Measurements from ENCODE around the gene SRL. TPM values are rescaled to one million over a fixed set of nuclear protein-coding genes. Genes with fewer than 3 reads are reported as not detected.

SRL gene
- total and polyA plus RNA-seq, 2 experiments from 2014 or later, result not detected

DNA sequence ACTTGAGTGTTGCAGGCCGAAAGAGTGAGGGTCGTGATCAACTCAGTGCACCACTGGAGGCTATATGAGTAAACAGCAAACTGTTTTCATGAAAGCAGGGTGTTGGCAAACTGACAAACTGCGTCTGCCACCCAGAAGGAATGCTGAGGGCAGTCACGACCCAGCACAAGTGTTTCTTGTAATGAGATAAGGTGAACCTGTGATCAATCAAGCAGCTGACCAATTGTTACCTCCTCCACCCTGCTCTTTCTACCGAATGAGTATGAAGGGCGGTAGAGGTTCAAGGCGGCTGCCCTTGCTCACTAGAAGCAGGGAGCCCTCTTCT, 5.5 kb upstream of the SRL start:
- Mint-ChIP-seq H3K9me3 (peaks cover 15% of the 10 kb centered on the region), H3K4me3 (no peak overlapping the region), H3K27me3 (ENCODE audit: insufficient read depth, low read depth, poor library complexity) (peaks cover 5% of the 10 kb centered on the region), H3K36me3 (ENCODE audit: low read depth) (peaks cover 12% of the 10 kb centered on the region), H3K4me1 (peaks cover 9% of the 10 kb centered on the region; the same call in 2 of the 3 replicates), H3K27ac (no peak overlapping the region)
- Histone ChIP-seq H3K9me2 (ENCODE audit: insufficient read depth) (no peaks in the 10 kb centered on the region), H3K36me3 (ENCODE audit: insufficient read depth) (no peaks in the 10 kb centered on the region), H3F3A (replicated peaks; ENCODE audit: low read depth) (peaks cover under 1% of the 10 kb centered on the region; the same call in 1 of the 2 replicates), H3K4me1 (ENCODE audit: insufficient read depth) (no peaks in the 10 kb centered on the region), H3K4me3 (no peak overlapping the region), H3K4me2 (no peak overlapping the region), H3K79me2 (replicated peaks; ENCODE audit: insufficient read depth) (no peaks in the 10 kb centered on the region), H3K27me3 (ENCODE audit: insufficient read depth) (no peaks in the 10 kb centered on the region), H2AFZ (no peak overlapping the region), H3K27ac (ENCODE audit: low read depth) (no peak overlapping the region), H4K20me1 (replicated peaks; ENCODE audit: insufficient read depth) (no peaks in the 10 kb centered on the region)
- ATAC-seq (no peak), DNase-seq (ENCODE audit: low spot score) (no peak)
- TF ChIP-seq, protein P1, sequence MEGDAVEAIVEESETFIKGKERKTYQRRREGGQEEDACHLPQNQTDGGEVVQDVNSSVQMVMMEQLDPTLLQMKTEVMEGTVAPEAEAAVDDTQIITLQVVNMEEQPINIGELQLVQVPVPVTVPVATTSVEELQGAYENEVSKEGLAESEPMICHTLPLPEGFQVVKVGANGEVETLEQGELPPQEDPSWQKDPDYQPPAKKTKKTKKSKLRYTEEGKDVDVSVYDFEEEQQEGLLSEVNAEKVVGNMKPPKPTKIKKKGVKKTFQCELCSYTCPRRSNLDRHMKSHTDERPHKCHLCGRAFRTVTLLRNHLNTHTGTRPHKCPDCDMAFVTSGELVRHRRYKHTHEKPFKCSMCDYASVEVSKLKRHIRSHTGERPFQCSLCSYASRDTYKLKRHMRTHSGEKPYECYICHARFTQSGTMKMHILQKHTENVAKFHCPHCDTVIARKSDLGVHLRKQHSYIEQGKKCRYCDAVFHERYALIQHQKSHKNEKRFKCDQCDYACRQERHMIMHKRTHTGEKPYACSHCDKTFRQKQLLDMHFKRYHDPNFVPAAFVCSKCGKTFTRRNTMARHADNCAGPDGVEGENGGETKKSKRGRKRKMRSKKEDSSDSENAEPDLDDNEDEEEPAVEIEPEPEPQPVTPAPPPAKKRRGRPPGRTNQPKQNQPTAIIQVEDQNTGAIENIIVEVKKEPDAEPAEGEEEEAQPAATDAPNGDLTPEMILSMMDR (conservative IDR thresholded peaks at IDR 0.05; ENCODE audit: low read depth in 2 of 2), result no peak
- TF ChIP-seq EZH2phosphoT487 (IDR thresholded peaks at IDR 0.05; ENCODE audit: unreplicated experiment) (no peak), NANOG (IDR thresholded peaks at IDR 0.05; ENCODE audit: borderline replicate concordance) (no peak), ZNF331 (CRISPR knock-in tag; IDR thresholded peaks at IDR 0.05; ENCODE audit: low read depth) (no peak), STAT1 (IDR thresholded peaks at IDR 0.05; ENCODE audit: unreplicated experiment) (no peak), ZNF114 (CRISPR knock-in tag; IDR thresholded peaks at IDR 0.05) (no peak), POLR2AphosphoS5 (IDR thresholded peaks at IDR 0.05; ENCODE audit: low read depth) (no peak), CREB1 (CRISPR knock-in tag; IDR thresholded peaks at IDR 0.05; ENCODE audit: low read depth) (no peak)
- TF ChIP-seq, protein P2, sequence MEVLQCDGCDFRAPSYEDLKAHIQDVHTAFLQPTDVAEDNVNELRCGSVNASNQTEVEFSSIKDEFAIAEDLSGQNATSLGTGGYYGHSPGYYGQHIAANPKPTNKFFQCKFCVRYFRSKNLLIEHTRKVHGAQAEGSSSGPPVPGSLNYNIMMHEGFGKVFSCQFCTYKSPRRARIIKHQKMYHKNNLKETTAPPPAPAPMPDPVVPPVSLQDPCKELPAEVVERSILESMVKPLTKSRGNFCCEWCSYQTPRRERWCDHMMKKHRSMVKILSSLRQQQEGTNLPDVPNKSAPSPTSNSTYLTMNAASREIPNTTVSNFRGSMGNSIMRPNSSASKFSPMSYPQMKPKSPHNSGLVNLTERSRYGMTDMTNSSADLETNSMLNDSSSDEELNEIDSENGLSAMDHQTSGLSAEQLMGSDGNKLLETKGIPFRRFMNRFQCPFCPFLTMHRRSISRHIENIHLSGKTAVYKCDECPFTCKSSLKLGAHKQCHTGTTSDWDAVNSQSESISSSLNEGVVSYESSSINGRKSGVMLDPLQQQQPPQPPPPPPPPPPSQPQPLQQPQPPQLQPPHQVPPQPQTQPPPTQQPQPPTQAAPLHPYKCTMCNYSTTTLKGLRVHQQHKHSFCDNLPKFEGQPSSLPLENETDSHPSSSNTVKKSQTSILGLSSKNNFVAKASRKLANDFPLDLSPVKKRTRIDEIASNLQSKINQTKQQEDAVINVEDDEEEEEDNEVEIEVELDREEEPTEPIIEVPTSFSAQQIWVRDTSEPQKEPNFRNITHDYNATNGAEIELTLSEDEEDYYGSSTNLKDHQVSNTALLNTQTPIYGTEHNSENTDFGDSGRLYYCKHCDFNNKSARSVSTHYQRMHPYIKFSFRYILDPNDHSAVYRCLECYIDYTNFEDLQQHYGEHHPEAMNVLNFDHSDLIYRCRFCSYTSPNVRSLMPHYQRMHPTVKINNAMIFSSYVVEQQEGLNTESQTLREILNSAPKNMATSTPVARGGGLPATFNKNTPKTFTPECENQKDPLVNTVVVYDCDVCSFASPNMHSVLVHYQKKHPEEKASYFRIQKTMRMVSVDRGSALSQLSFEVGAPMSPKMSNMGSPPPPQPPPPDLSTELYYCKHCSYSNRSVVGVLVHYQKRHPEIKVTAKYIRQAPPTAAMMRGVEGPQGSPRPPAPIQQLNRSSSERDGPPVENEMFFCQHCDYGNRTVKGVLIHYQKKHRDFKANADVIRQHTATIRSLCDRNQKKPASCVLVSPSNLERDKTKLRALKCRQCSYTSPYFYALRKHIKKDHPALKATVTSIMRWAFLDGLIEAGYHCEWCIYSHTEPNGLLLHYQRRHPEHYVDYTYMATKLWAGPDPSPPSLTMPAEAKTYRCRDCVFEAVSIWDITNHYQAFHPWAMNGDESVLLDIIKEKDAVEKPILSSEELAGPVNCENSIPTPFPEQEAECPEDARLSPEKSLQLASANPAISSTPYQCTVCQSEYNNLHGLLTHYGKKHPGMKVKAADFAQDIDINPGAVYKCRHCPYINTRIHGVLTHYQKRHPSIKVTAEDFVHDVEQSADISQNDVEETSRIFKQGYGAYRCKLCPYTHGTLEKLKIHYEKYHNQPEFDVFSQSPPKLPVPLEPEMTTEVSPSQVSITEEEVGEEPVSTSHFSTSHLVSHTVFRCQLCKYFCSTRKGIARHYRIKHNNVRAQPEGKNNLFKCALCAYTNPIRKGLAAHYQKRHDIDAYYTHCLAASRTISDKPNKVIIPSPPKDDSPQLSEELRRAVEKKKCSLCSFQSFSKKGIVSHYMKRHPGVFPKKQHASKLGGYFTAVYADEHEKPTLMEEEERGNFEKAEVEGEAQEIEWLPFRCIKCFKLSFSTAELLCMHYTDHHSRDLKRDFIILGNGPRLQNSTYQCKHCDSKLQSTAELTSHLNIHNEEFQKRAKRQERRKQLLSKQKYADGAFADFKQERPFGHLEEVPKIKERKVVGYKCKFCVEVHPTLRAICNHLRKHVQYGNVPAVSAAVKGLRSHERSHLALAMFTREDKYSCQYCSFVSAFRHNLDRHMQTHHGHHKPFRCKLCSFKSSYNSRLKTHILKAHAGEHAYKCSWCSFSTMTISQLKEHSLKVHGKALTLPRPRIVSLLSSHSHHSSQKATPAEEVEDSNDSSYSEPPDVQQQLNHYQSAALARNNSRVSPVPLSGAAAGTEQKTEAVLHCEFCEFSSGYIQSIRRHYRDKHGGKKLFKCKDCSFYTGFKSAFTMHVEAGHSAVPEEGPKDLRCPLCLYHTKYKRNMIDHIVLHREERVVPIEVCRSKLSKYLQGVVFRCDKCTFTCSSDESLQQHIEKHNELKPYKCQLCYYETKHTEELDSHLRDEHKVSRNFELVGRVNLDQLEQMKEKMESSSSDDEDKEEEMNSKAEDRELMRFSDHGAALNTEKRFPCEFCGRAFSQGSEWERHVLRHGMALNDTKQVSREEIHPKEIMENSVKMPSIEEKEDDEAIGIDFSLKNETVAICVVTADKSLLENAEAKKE (CRISPR knock-in tag; IDR thresholded peaks at IDR 0.05), result no peak
- TF ChIP-seq, protein P3, sequence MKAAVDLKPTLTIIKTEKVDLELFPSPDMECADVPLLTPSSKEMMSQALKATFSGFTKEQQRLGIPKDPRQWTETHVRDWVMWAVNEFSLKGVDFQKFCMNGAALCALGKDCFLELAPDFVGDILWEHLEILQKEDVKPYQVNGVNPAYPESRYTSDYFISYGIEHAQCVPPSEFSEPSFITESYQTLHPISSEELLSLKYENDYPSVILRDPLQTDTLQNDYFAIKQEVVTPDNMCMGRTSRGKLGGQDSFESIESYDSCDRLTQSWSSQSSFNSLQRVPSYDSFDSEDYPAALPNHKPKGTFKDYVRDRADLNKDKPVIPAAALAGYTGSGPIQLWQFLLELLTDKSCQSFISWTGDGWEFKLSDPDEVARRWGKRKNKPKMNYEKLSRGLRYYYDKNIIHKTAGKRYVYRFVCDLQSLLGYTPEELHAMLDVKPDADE (IDR thresholded peaks at IDR 0.05), result no peak
- TF ChIP-seq, protein P4, sequence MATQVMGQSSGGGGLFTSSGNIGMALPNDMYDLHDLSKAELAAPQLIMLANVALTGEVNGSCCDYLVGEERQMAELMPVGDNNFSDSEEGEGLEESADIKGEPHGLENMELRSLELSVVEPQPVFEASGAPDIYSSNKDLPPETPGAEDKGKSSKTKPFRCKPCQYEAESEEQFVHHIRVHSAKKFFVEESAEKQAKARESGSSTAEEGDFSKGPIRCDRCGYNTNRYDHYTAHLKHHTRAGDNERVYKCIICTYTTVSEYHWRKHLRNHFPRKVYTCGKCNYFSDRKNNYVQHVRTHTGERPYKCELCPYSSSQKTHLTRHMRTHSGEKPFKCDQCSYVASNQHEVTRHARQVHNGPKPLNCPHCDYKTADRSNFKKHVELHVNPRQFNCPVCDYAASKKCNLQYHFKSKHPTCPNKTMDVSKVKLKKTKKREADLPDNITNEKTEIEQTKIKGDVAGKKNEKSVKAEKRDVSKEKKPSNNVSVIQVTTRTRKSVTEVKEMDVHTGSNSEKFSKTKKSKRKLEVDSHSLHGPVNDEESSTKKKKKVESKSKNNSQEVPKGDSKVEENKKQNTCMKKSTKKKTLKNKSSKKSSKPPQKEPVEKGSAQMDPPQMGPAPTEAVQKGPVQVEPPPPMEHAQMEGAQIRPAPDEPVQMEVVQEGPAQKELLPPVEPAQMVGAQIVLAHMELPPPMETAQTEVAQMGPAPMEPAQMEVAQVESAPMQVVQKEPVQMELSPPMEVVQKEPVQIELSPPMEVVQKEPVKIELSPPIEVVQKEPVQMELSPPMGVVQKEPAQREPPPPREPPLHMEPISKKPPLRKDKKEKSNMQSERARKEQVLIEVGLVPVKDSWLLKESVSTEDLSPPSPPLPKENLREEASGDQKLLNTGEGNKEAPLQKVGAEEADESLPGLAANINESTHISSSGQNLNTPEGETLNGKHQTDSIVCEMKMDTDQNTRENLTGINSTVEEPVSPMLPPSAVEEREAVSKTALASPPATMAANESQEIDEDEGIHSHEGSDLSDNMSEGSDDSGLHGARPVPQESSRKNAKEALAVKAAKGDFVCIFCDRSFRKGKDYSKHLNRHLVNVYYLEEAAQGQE (IDR thresholded peaks at IDR 0.05; ENCODE audit: unreplicated experiment), result no peak

All from GM23338 (cell line).